Fibroblast of lung (primary cell): ENCODE measurements around the gene BLVRB. TPM values are rescaled to one million over a fixed set of nuclear protein-coding genes. Genes with fewer than 3 reads are reported as not detected.

ENCODE experiments used
- DNase-seq, 2 donors: peaks; one replicate each; pipeline versions ENCODE4 v3.0.0 to v3.0.0-alpha.2; 2010; ENCODE audit warnings: low read depth in 2 of 2
- H2AFZ ChIP-seq: 2 replicates; pipeline ENCODE4 v1.5.1; 2012; ENCODE audit warnings: low read length, control low read depth, inconsistent platforms
- H3K27ac ChIP-seq: 2 replicates; pipeline ENCODE4 v1.5.1; 2011; ENCODE audit warnings: low read length, control low read depth; ENCODE audit not compliant: insufficient read depth
- H3K27me3 ChIP-seq: 2 replicates; pipeline ENCODE4 v1.5.1; 2011; ENCODE audit warnings: mild to moderate bottlenecking, low read length; ENCODE audit not compliant: control insufficient read depth, insufficient read depth
- H3K36me3 ChIP-seq: 2 replicates; pipeline ENCODE4 v1.5.1; 2011; ENCODE audit warnings: low read length; ENCODE audit not compliant: control insufficient read depth, insufficient read depth
- H3K4me1 ChIP-seq: 2 replicates; pipeline ENCODE4 v1.5.1; 2011; ENCODE audit warnings: low read length; ENCODE audit not compliant: control insufficient read depth, insufficient read depth; ENCODE audit errors: extremely low read depth
- H3K4me2 ChIP-seq: 2 replicates; pipeline ENCODE4 v1.5.1; 2011; ENCODE audit warnings: low read length, control low read depth; ENCODE audit not compliant: insufficient read depth; ENCODE audit errors: extremely low read depth
- H3K4me3 ChIP-seq, 4 experiments: fragments of 200-600 bp in 1 of 4; sonication (generic) in 1 of 4; replicated peaks in 1 of 4; 2 replicates each; pipeline ENCODE4 v1.5.1; 2011 to 2016; ENCODE audit warnings: low read length in 4 of 4, low read depth in 3 of 4, mild to moderate bottlenecking in 3 of 4, control low read depth in 2 of 4, inconsistent platforms in 1 of 4, mixed read lengths in 1 of 4; ENCODE audit not compliant: insufficient read depth in 1 of 4; ENCODE audit errors: control extremely low read depth in 1 of 4
- H3K79me2 ChIP-seq: 2 replicates; pipeline ENCODE4 v1.5.1; 2012; ENCODE audit warnings: mild to moderate bottlenecking, low read length, inconsistent platforms; ENCODE audit not compliant: control insufficient read depth, insufficient read depth
- H3K9ac ChIP-seq: 2 replicates; pipeline ENCODE4 v1.5.1; 2011; ENCODE audit warnings: mild to moderate bottlenecking, low read length, control low read depth; ENCODE audit not compliant: insufficient read depth
- H3K9me3 ChIP-seq: 2 replicates; pipeline ENCODE4 v1.5.1; 2012; ENCODE audit warnings: low read depth, low read length; ENCODE audit not compliant: control insufficient read depth, insufficient read depth
- H4K20me1 ChIP-seq: 2 replicates; pipeline ENCODE4 v1.5.1; 2011; ENCODE audit warnings: low read length; ENCODE audit not compliant: control insufficient read depth, insufficient read depth; ENCODE audit errors: extremely low read depth
- CTCF ChIP-seq, 2 donors: IDR thresholded peaks in 1 of 2; conservative IDR thresholded peaks in 1 of 2; 1 replicate in 1 of 2; 2 replicates in 1 of 2; pipeline ENCODE4 v1.5.1; 2011 to 2012; ENCODE audit warnings: low read length in 2 of 2, control low read depth in 1 of 2, inconsistent platforms in 1 of 2, low read depth in 1 of 2, mild to moderate bottlenecking in 1 of 2
- EZH2 ChIP-seq: IDR thresholded peaks from 2 replicates; pipeline ENCODE4 v1.5.1; 2012; ENCODE audit warnings: low read length, control low read depth, mild to moderate bottlenecking; ENCODE audit errors: missing control alignments
- polyA plus RNA-seq, 2 donors: library from polyadenylated mRNA; depleted of rRNA in 1 of 2; stranded (reverse) in 1 of 2; unstranded in 1 of 2; fragments of >200 nt; gene quantifications; 2 replicates each; pipeline ENCODE4 v1.2.1, GENCODE V29; 2011 to 2012; ENCODE audit warnings: missing spikeins in 1 of 2
- total RNA-seq: library from RNA; depleted of rRNA; stranded (reverse); fragments of >200 nt; gene quantifications from 2 replicates; pipeline ENCODE4 v1.2.1, GENCODE V29; 2014

Gene BLVRB
- total and polyA plus RNA-seq, 2 donors (not counting 1 experiment from before 2014, with no cell fraction given) = 40.0 to 105 TPM

DNA sequence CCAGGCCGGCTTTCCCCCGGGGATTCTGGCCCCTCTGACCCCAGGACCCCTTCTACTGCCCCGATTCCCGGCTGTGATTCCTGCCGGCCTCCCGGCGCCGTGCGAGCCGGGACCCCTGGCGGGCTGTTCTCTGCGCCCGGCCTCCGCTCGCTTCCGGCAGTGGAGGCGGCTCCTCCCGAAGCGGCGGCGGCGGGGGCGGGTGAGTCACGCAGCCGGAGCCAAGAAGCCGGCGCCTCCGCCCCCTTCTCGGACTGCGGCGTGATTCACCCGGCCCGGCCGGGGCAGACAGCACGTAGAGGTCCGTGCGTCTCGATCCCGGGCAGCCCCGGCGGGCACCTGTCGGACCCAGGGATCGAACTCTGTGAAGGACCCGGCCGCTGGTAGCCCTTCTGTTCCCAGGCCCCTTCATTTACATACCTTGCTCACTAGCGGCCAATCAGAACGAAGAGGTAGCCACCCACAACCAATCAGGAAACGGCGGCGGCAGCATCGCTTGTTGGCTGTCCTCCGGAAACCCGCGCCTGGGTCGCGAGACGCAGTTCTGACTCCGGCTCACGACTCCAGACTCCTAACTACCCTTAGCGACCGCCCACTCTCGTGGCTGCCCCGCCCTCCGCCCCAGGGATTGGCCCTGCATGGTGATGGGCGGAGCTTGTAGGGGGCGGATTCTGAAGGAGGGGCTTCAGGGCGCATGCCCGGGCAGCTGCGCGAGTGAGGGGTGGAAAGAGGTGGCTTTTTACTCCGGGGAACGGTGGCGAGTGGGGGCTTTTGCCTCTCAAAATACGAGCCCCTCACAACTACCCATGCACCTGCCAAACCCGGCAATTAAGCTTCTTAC lies 39.9 kb downstream of the BLVRB start, which contains the start of gene SERTAD1:
Gene SERTAD1, minus strand, starts transcription at position 543 of the 838 bp plus-strand sequence. CDS start 2,446 bp downstream, outside the sequence.
- peaks cover 6% of the 10 kb centered on the region for H3K4me1 ChIP-seq
- peak; percentile 98 to 99 for DNase-seq
- H2AFZ ChIP-seq = peak within 1 kb of the TSS; percentile 56
- H4K20me1 ChIP-seq = no peaks in the 10 kb centered on the region
- H3K27ac ChIP-seq = peak within 1 kb of the TSS; percentile 97
- H3K79me2 ChIP-seq = peaks cover 31% of the 10 kb centered on the region
- peak within 1 kb of the TSS; percentile 93 for H3K9ac ChIP-seq
- no peak for TF ChIP-seq EZH2
- peak; percentile 51 to 66 for TF ChIP-seq CTCF (conservative IDR thresholded peaks at IDR 0.05 in 1 of 2, IDR thresholded peaks at IDR 0.05 in 1 of 2; ENCODE audit: low read depth in 1 of 2, low read length in 2 of 2)
- H3K4me3 ChIP-seq = peak within 1 kb of the TSS; percentile 80 to 99 (median 94)
- no peaks in the 10 kb centered on the region for H3K9me3 ChIP-seq
- peaks cover 9% of the 10 kb centered on the region for H3K36me3 ChIP-seq
- no peaks in the 10 kb centered on the region for H3K27me3 ChIP-seq
- peak within 1 kb of the TSS; percentile 97 for H3K4me2 ChIP-seq

DNA sequence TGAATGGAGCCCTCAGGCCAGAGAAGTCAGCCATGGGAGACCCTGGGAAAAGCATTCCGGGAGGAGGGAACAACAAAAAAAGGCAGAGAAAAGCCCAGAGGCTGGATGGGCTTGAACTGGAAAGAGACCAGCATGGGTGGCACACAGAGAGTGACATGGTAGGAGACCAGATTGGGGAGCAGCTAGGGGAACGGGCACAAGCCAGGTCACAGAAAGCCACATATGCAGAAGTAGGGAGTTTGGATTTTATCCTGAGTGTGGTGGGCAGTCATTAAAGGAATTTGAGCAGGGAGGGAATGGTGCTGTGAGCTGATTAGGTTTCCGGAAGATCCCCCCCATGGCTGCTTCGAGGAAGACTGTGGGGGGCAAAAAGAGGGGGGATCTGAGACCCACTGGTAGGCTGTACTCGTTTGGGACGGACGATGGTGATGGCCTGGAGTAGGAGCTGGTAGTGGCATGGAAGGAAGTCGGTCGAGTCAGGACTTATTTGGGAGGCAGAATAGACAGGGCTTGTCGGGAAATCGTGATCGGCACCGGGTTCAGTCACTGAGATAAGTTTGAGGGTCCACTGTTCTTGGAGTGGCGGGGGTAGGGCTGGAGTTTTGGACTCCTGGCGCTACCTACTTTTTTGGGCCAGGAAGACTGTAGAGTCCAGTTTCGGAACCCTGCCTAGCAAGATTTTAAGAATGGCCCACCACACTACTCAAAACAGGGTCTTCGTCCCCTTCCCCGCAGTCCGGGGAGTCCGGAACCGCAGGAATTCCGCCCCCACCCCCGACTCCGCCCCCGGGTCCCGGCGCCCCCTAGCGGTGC lies 40.7 kb downstream of the BLVRB start:
- H2AFZ ChIP-seq = no peak overlapping the region
- DNase-seq = peak; percentile 23 to 29
- no peaks in the 10 kb centered on the region for H3K9me3 ChIP-seq
- peak overlapping the region; percentile 97 for H3K4me2 ChIP-seq
- H3K36me3 ChIP-seq = peaks cover 9% of the 10 kb centered on the region
- H3K27me3 ChIP-seq = no peaks in the 10 kb centered on the region
- H4K20me1 ChIP-seq = no peaks in the 10 kb centered on the region
- peak overlapping the region; percentile 93 for H3K9ac ChIP-seq
- peak overlapping the region; percentile 80 to 99 (median 92) for H3K4me3 ChIP-seq
- H3K79me2 ChIP-seq = peaks cover 31% of the 10 kb centered on the region
- peak overlapping the region; percentile 97 for H3K27ac ChIP-seq
- no peak for TF ChIP-seq EZH2
- TF ChIP-seq CTCF (conservative IDR thresholded peaks at IDR 0.05 in 1 of 2, IDR thresholded peaks at IDR 0.05 in 1 of 2; ENCODE audit: low read depth in 1 of 2, low read length in 2 of 2) = no peak
- peaks cover 6% of the 10 kb centered on the region for H3K4me1 ChIP-seq

GRCh38 chr19:40423938-40424337 lies 41.6 kb downstream of the BLVRB start:
- Histone ChIP-seq H2AFZ (no peak overlapping the region), H3K9ac (no peak overlapping the region), H4K20me1 (no peaks in the 10 kb centered on the region), H3K27me3 (no peaks in the 10 kb centered on the region), H3K9me3 (no peaks in the 10 kb centered on the region), H3K27ac (peak overlapping the region; percentile 97), H3K4me3 (peak overlapping the region; percentile 80 to 99 (median 92)), H3K4me2 (peak overlapping the region; percentile 97), H3K36me3 (peaks cover 9% of the 10 kb centered on the region), H3K79me2 (peaks cover 31% of the 10 kb centered on the region), H3K4me1 (peaks cover 6% of the 10 kb centered on the region)
- no peak for TF ChIP-seq CTCF (conservative IDR thresholded peaks at IDR 0.05 in 1 of 2, IDR thresholded peaks at IDR 0.05 in 1 of 2; ENCODE audit: low read depth in 1 of 2, low read length in 2 of 2)
- no peak for TF ChIP-seq EZH2
- DNase-seq = no peak
